ENCODE results near the gene NAV1. TPM values are rescaled to one million over a fixed set of nuclear protein-coding genes. Genes with fewer than 3 reads are reported as not detected.

The NAV1 gene
- total RNA-seq, 1 experiment from 2014 or later: 45.3 TPM

DNA sequence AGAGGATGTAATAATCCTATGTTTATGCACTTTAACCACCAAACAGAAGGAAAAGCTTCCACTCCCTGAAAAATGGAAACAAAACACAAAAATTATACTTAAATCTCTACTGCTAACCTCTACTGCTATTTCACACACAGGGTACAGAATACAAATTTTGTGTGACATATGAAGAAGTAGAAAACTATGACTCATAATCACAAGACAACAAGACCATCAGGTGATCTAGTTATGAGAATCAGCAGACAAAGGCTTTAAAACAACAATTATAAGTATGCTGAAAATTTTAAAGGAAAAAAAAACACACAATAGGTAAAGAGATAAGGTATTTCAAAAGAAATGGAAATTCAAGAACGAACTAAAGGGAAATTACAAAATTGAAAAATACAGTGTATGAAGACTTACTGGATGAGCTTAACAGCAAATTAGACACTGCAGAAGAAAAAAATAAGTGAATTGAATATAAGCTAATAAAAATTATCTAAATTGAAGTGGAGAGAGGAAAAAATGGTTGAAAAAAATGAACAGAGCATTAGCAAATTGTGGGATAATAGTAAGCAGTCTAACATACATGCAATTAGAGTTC lies 13.6 kb upstream of the NAV1 start:
- no peaks in the 10 kb centered on the region for H4K20me1 ChIP-seq (ENCODE audit: insufficient read depth)
- no peak overlapping the region for H3K4me2 ChIP-seq
- H3K9me2 ChIP-seq (ENCODE audit: insufficient read depth): no peaks in the 10 kb centered on the region
- no peaks in the 10 kb centered on the region for H3K36me3 ChIP-seq (ENCODE audit: low read depth)
- H3K27ac ChIP-seq: no peak overlapping the region
- intact Hi-C loops (cut with micrococcal nuclease; ENCODE audit: unreplicated experiment): no loop called here
- no peak overlapping the region for H2AFZ ChIP-seq
- CTCF ChIA-PET: interaction anchor here (0.7 kb wide), 1 partner anchor 115 kb away, joined by 3 read pairs; no protein-coding TSS in a partner anchor
- POLR2A ChIA-PET (ENCODE audit: unreplicated experiment): no interaction called here
- DNase-seq: no peak
- H3K9me3 ChIP-seq (ENCODE audit: insufficient read depth, low read depth): peaks cover 7% of the 10 kb centered on the region
- H3K79me2 ChIP-seq (ENCODE audit: low read depth): no peaks in the 10 kb centered on the region
- BruUV-seq (replicated peaks): no TSS peak
- TF ChIP-seq EZH2 (IDR thresholded peaks at IDR 0.05; ENCODE audit: low read depth): no peak
- TF ChIP-seq, protein P1, sequence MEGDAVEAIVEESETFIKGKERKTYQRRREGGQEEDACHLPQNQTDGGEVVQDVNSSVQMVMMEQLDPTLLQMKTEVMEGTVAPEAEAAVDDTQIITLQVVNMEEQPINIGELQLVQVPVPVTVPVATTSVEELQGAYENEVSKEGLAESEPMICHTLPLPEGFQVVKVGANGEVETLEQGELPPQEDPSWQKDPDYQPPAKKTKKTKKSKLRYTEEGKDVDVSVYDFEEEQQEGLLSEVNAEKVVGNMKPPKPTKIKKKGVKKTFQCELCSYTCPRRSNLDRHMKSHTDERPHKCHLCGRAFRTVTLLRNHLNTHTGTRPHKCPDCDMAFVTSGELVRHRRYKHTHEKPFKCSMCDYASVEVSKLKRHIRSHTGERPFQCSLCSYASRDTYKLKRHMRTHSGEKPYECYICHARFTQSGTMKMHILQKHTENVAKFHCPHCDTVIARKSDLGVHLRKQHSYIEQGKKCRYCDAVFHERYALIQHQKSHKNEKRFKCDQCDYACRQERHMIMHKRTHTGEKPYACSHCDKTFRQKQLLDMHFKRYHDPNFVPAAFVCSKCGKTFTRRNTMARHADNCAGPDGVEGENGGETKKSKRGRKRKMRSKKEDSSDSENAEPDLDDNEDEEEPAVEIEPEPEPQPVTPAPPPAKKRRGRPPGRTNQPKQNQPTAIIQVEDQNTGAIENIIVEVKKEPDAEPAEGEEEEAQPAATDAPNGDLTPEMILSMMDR (conservative IDR thresholded peaks at IDR 0.05): no peak
- no peaks in the 10 kb centered on the region for H3K4me1 ChIP-seq (replicated peaks; ENCODE audit: insufficient read depth)
- H3K4me3 ChIP-seq: no peak overlapping the region
- H3K27me3 ChIP-seq (ENCODE audit: insufficient read depth, low read depth): no peaks in the 10 kb centered on the region
- H3F3A ChIP-seq (ENCODE audit: insufficient read depth, low read depth): no peaks in the 10 kb centered on the region

GRCh38 chr1:201527879-201528278 lies 11.0 kb upstream of the NAV1 start:
- intact Hi-C loops (cut with micrococcal nuclease; ENCODE audit: unreplicated experiment): no loop called here
- BruUV-seq (replicated peaks): no TSS peak
- Histone ChIP-seq H3K27me3 (ENCODE audit: insufficient read depth, low read depth) (no peaks in the 10 kb centered on the region), H3K79me2 (ENCODE audit: low read depth) (no peaks in the 10 kb centered on the region), H3K9me3 (ENCODE audit: insufficient read depth, low read depth) (peaks cover 7% of the 10 kb centered on the region), H2AFZ (no peak overlapping the region), H4K20me1 (ENCODE audit: insufficient read depth) (no peaks in the 10 kb centered on the region), H3K27ac (no peak overlapping the region), H3K36me3 (ENCODE audit: low read depth) (no peaks in the 10 kb centered on the region), H3K4me1 (replicated peaks; ENCODE audit: insufficient read depth) (no peaks in the 10 kb centered on the region), H3K4me3 (no peak overlapping the region), H3K4me2 (no peak overlapping the region), H3F3A (ENCODE audit: insufficient read depth, low read depth) (no peaks in the 10 kb centered on the region), H3K9me2 (ENCODE audit: insufficient read depth) (no peaks in the 10 kb centered on the region)
- no peak for DNase-seq
- no peak for TF ChIP-seq EZH2 (IDR thresholded peaks at IDR 0.05; ENCODE audit: low read depth)
- TF ChIP-seq, protein P1 (conservative IDR thresholded peaks at IDR 0.05): no peak
- ChIA-PET CTCF (no interaction called here), POLR2A (ENCODE audit: unreplicated experiment) (interaction anchor here (0.7 kb wide), 1 partner anchor 75 kb away, joined by 8 read pairs; no protein-coding TSS in a partner anchor)

DNA sequence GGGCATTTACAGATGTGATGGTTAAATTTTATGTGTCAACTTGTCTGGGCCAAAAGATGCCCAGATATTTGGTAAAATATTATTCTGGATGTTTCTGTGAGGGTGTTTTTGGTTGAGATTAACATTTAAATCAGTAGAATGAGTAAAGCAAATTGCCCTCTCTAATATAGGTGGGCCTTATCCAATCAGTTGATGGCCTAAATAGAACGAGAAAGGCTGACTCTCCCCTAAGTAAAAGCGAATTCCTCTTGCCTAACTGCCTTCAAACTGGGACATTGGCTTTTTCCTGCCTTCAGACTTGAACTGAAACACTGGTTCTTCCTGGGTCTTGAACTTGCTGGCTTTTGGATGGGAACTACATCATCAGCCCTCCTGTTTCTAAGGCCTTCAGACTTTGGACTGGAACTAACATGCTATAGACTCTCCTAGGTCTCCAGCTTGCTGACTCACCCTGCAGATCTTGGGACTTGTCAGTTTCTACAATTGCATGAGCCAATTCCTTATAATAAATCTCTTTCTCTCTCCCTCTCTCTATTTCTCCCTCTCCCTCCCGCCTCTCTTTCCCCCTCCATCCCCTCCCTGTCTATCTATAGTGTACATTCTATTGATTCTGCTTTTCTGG lies 10.2 kb upstream of the NAV1 start:
- intact Hi-C loops (cut with micrococcal nuclease; ENCODE audit: unreplicated experiment): no loop called here
- no peak for DNase-seq
- TF ChIP-seq EZH2 (IDR thresholded peaks at IDR 0.05; ENCODE audit: low read depth): no peak
- TF ChIP-seq, protein P1 (conservative IDR thresholded peaks at IDR 0.05): no peak
- BruUV-seq (replicated peaks): no TSS peak
- Histone ChIP-seq H4K20me1 (ENCODE audit: insufficient read depth) (no peaks in the 10 kb centered on the region), H3K79me2 (ENCODE audit: low read depth) (no peaks in the 10 kb centered on the region), H3K36me3 (ENCODE audit: low read depth) (no peaks in the 10 kb centered on the region), H3K4me1 (replicated peaks; ENCODE audit: insufficient read depth) (no peaks in the 10 kb centered on the region), H2AFZ (no peak overlapping the region), H3K27me3 (ENCODE audit: insufficient read depth, low read depth) (no peaks in the 10 kb centered on the region), H3K27ac (no peak overlapping the region), H3F3A (ENCODE audit: insufficient read depth, low read depth) (no peaks in the 10 kb centered on the region), H3K9me2 (ENCODE audit: insufficient read depth) (no peaks in the 10 kb centered on the region), H3K4me3 (no peak overlapping the region), H3K4me2 (no peak overlapping the region), H3K9me3 (ENCODE audit: insufficient read depth, low read depth) (0 out of 2 replicates have a peak, but pooled peaks cover 3% of the 10 kb centered on the region)
- CTCF ChIA-PET: no interaction called here
- POLR2A ChIA-PET (ENCODE audit: unreplicated experiment): no interaction called here
